H9 (cell line): ENCODE measurements around the gene AGBL3. TPM values are rescaled to one million over a fixed set of nuclear protein-coding genes. Genes with fewer than 3 reads are reported as not detected.

Experiments used
- DNase-seq: peaks from one replicate; pipeline ENCODE4 v3.0.0-alpha.2; 2017
- H2AFZ ChIP-seq: one replicate; pipeline ENCODE4 v1.6.1; 2013; ENCODE audit warnings: mild to moderate bottlenecking, low read length, control low read depth, moderate library complexity
- H2AK5ac ChIP-seq: 2 replicates; pipeline ENCODE4 v1.6.1; 2013; ENCODE audit warnings: low read length, control low read depth, mixed read lengths; ENCODE audit not compliant: insufficient read length
- H2BK120ac ChIP-seq: one replicate; pipeline ENCODE4 v1.6.1; 2013; ENCODE audit warnings: low read depth, mild to moderate bottlenecking, low read length, control low read depth, inconsistent platforms; ENCODE audit not compliant: poor library complexity, severe bottlenecking
- H2BK12ac ChIP-seq: 2 replicates; pipeline ENCODE4 v1.6.1; 2013; ENCODE audit warnings: low read length, control low read depth, mixed read lengths, low read depth; ENCODE audit not compliant: insufficient read length
- H2BK15ac ChIP-seq: 2 replicates; pipeline ENCODE4 v1.6.1; 2013; ENCODE audit warnings: low read depth, low read length, control low read depth
- H2BK20ac ChIP-seq: one replicate; pipeline ENCODE4 v1.6.1; 2013; ENCODE audit warnings: low read depth, mild to moderate bottlenecking, low read length, control low read depth, inconsistent platforms; ENCODE audit not compliant: poor library complexity, severe bottlenecking
- H2BK5ac ChIP-seq: 2 replicates; pipeline ENCODE4 v1.6.1; 2013; ENCODE audit warnings: low read length, control low read depth, mixed read lengths; ENCODE audit not compliant: insufficient read length
- H3K14ac ChIP-seq: 2 replicates; pipeline ENCODE4 v1.6.1; 2013; ENCODE audit warnings: low read length, control low read depth; ENCODE audit not compliant: insufficient read depth
- H3K18ac ChIP-seq: 2 replicates; pipeline ENCODE4 v1.6.1; 2013; ENCODE audit warnings: low read depth, mild to moderate bottlenecking, mixed read lengths, low read length, control low read depth; ENCODE audit not compliant: insufficient read length
- H3K23ac ChIP-seq: 2 replicates; pipeline ENCODE4 v1.6.1; 2013; ENCODE audit warnings: low read length, control low read depth, mixed read lengths, low read depth; ENCODE audit not compliant: insufficient read length
- H3K23me2 ChIP-seq: 2 replicates; pipeline ENCODE4 v1.6.1; 2013; ENCODE audit warnings: low read depth, mild to moderate bottlenecking, mixed read lengths, low read length, control low read depth; ENCODE audit not compliant: insufficient read length, poor library complexity, severe bottlenecking
- H3K27ac ChIP-seq: 2 replicates; pipeline ENCODE4 v1.5.1; 2013; ENCODE audit warnings: low read length, control low read depth, mixed read lengths, low read depth; ENCODE audit not compliant: insufficient read length
- H3K27me3 ChIP-seq: 2 replicates; pipeline ENCODE4 v1.6.1; 2013; ENCODE audit warnings: low read length, control low read depth, inconsistent platforms; ENCODE audit not compliant: insufficient read depth
- H3K4ac ChIP-seq: 2 replicates; pipeline ENCODE4 v1.6.1; 2013; ENCODE audit warnings: low read depth, mild to moderate bottlenecking, control low read depth, inconsistent platforms, low read length, moderate library complexity
- H3K4me1 ChIP-seq: 2 replicates; pipeline ENCODE4 v1.6.1; 2013; ENCODE audit warnings: low read length, control low read depth, inconsistent platforms; ENCODE audit not compliant: insufficient read depth
- H3K4me2 ChIP-seq: 2 replicates; pipeline ENCODE4 v1.6.1; 2013; ENCODE audit warnings: low read length, control low read depth, mixed read lengths; ENCODE audit not compliant: insufficient read length, insufficient read depth
- H3K56ac ChIP-seq: 2 replicates; pipeline ENCODE4 v1.6.1; 2013; ENCODE audit warnings: low read depth, mild to moderate bottlenecking, mixed read lengths, low read length, control low read depth; ENCODE audit not compliant: insufficient read length
- H3K79me1 ChIP-seq: 2 replicates; pipeline ENCODE4 v1.6.1; 2013; ENCODE audit warnings: low read depth, mild to moderate bottlenecking, moderate library complexity, low read length, control low read depth, inconsistent platforms; ENCODE audit not compliant: insufficient read depth, poor library complexity, severe bottlenecking
- H3K79me2 ChIP-seq: 2 replicates; pipeline ENCODE4 v1.6.1; 2013; ENCODE audit warnings: low read length, control low read depth, inconsistent platforms; ENCODE audit not compliant: insufficient read depth
- H3K9ac ChIP-seq: 2 replicates; pipeline ENCODE4 v1.6.1; 2013; ENCODE audit warnings: low read length, control low read depth, mixed read lengths; ENCODE audit not compliant: insufficient read length; ENCODE audit errors: extremely low read depth
- H3K9me3 ChIP-seq: one replicate; pipeline ENCODE4 v1.6.1; 2013; ENCODE audit warnings: low read depth, low read length, inconsistent platforms; ENCODE audit not compliant: control insufficient read depth
- H3T11ph ChIP-seq: one replicate; pipeline ENCODE4 v1.6.1; 2013; ENCODE audit warnings: mild to moderate bottlenecking, low read length, control low read depth, inconsistent platforms
- H4K20me1 ChIP-seq: one replicate; pipeline ENCODE4 v1.6.1; 2013; ENCODE audit not compliant: control insufficient read depth, insufficient read length, insufficient read depth
- H4K5ac ChIP-seq: 2 replicates; pipeline ENCODE4 v1.6.1; 2013; ENCODE audit warnings: low read depth, mild to moderate bottlenecking, mixed read lengths, low read length, control low read depth; ENCODE audit not compliant: insufficient read length
- H4K8ac ChIP-seq: replicated peaks from 2 replicates; pipeline ENCODE4 v1.6.1; 2013; ENCODE audit warnings: low read length, control low read depth, mixed read lengths, low read depth; ENCODE audit not compliant: insufficient read length
- H4K91ac ChIP-seq: 2 replicates; pipeline ENCODE4 v1.6.1; 2013; ENCODE audit warnings: low read depth, mild to moderate bottlenecking, moderate library complexity, mixed read lengths, low read length, control low read depth; ENCODE audit not compliant: insufficient read length
- H3K27ac Mint-ChIP-seq, 3 experiments: 2 replicates in 2 of 3; 3 replicates in 1 of 3; pipeline ENCODE4 v1.8.0; 2020 to 2021; ENCODE audit warnings: mixed read lengths in 3 of 3, mild to moderate bottlenecking in 1 of 3, moderate library complexity in 1 of 3
- H3K27me3 Mint-ChIP-seq: 2 replicates; pipeline ENCODE4 v1.8.0; 2021; ENCODE audit warnings: low read depth, mild to moderate bottlenecking, moderate library complexity, mixed read lengths
- H3K36me3 Mint-ChIP-seq, 3 experiments: 2 replicates in 2 of 3; 3 replicates in 1 of 3; pipeline ENCODE4 v1.8.0; 2020 to 2021; ENCODE audit warnings: low read depth in 3 of 3, mixed read lengths in 3 of 3; ENCODE audit not compliant: insufficient read depth in 1 of 3
- H3K4me1 Mint-ChIP-seq, 2 experiments: 2 replicates each; pipeline ENCODE4 v1.8.0; 2020; ENCODE audit warnings: mixed read lengths in 2 of 2
- H3K4me3 Mint-ChIP-seq, 2 experiments: 2 replicates in 1 of 2; 3 replicates in 1 of 2; pipeline ENCODE4 v1.8.0; 2020 to 2021; ENCODE audit warnings: mild to moderate bottlenecking in 2 of 2, mixed read lengths in 2 of 2, moderate library complexity in 1 of 2
- H3K9me3 Mint-ChIP-seq, 2 experiments: 2 replicates in 1 of 2; 3 replicates in 1 of 2; pipeline ENCODE4 v1.8.0; 2020; ENCODE audit warnings: mild to moderate bottlenecking in 2 of 2, mixed read lengths in 2 of 2, moderate library complexity in 1 of 2
- CTCF ChIP-seq: fragments of 200-600 bp; sonication (generic); conservative IDR thresholded peaks from 3 replicates; pipeline ENCODE4 v1.8.0; 2021; ENCODE audit warnings: antibody characterized with exemption, mild to moderate bottlenecking
- WGBS: extraction: QIAGEN DNeasy Blood & Tissue Kit; methylation state at CpG from one replicate; pipeline ENCODE4 v1.1.7; 2013; ENCODE audit warnings: missing lambda C conversion rate, low lambda C conversion rate, mixed read lengths; ENCODE audit not compliant: insufficient read length; ENCODE audit errors: extremely low coverage; 5-methylcytosine and 5-hydroxymethylcytosine counted together
- total RNA-seq: library from RNA; stranded (reverse); gene quantifications from 2 replicates; pipeline ENCODE4 v1.2.1, GENCODE V29; 2021

Gene AGBL3
- total RNA-seq, 1 experiment from 2014 or later = 2.4 TPM

GRCh38 chr7:135174941-135175340 lies 188.6 kb downstream of the AGBL3 start:
- Mint-ChIP-seq H3K4me1 (peaks cover 26 to 41% of the 10 kb centered on the region in 2 experiments), H3K27ac (no peak overlapping the region; a peak in 2 of 7 replicates), H3K36me3 (peaks cover under 1 to 17% (median 2%) of the 10 kb centered on the region in 3 experiments), H3K9me3 (peaks cover 5 to 8% of the 10 kb centered on the region in 2 experiments; a peak in 4 of 5 replicates), H3K27me3 (no peaks in the 10 kb centered on the region), H3K4me3 (no peak overlapping the region)
- Histone ChIP-seq H4K20me1 (no peaks in the 10 kb centered on the region), H3K27me3 (no peaks in the 10 kb centered on the region), H3K79me1 (no peaks in the 10 kb centered on the region), H3K14ac (no peak overlapping the region), H3K9me3 (no peaks in the 10 kb centered on the region), H2BK5ac (no peak overlapping the region), H3K27ac (no peak overlapping the region), H4K91ac (no peak overlapping the region), H3K18ac (no peak overlapping the region), H4K8ac (no peak overlapping the region), H2BK20ac (no peak overlapping the region), H3T11ph (no peak overlapping the region), H3K23me2 (peaks cover 1% of the 10 kb centered on the region), H2AK5ac (no peak overlapping the region), H3K79me2 (no peaks in the 10 kb centered on the region), H3K9ac (no peak overlapping the region), H3K4ac (no peak overlapping the region), H3K4me1 (peaks cover 5% of the 10 kb centered on the region; the same call in 1 of the 2 replicates), H4K5ac (no peak overlapping the region), H2BK120ac (no peak overlapping the region), H3K4me2 (no peak overlapping the region), H2BK12ac (no peak overlapping the region), H2BK15ac (no peak overlapping the region), H2AFZ (no peak overlapping the region), H3K56ac (no peak overlapping the region), H3K23ac (no peak overlapping the region)
- no peak for DNase-seq
- no CpG with 5 or more reads among the region's 7 CpGs for WGBS
- TF ChIP-seq CTCF = no peak
